BE2C (cell line): Measurements from ENCODE around the gene NUMBL.

ENCODE experiments used
- DNase-seq: peaks from one replicate; pipeline ENCODE4 v3.0.0-alpha.2; 2020
- H3K27me3 ChIP-seq: fragments of 250-450 bp; sonication (Bioruptor Pico); 2 replicates; pipeline ENCODE4 v1.5.1; 2020; ENCODE audit warnings: mild to moderate bottlenecking
- H3K36me3 ChIP-seq: fragments of 250-450 bp; sonication (Bioruptor Pico); 2 replicates; pipeline ENCODE4 v1.5.1; 2020; ENCODE audit warnings: mild to moderate bottlenecking
- H3K4me1 ChIP-seq: fragments of 250-450 bp; sonication (Bioruptor Pico); 2 replicates; pipeline ENCODE4 v1.5.1; 2020
- H3K4me3 ChIP-seq: 2 replicates; pipeline ENCODE4 v1.5.1; 2011; ENCODE audit warnings: low read depth, low read length
- H3K9me3 ChIP-seq: fragments of 250-450 bp; sonication (Bioruptor Pico); 2 replicates; pipeline ENCODE4 v1.5.1; 2020
- CTCF ChIP-seq: IDR thresholded peaks from 2 replicates; pipeline ENCODE4 v1.5.1; 2012; ENCODE audit warnings: mild to moderate bottlenecking, low read depth, low read length

The NUMBL gene

GRCh38 chr19:40638327-40638726 is 52.1 kb downstream of the NUMBL start:
- H3K4me1 ChIP-seq: no peaks in the 10 kb centered on the region
- no peaks in the 10 kb centered on the region for H3K9me3 ChIP-seq
- no peak overlapping the region for H3K4me3 ChIP-seq
- no peak for DNase-seq
- TF ChIP-seq CTCF: no peak
- no peaks in the 10 kb centered on the region for H3K36me3 ChIP-seq
- H3K27me3 ChIP-seq: no peaks in the 10 kb centered on the region

- Histone ChIP-seq H3K36me3 (no peaks in the 10 kb centered on the region), H3K9me3 (no peaks in the 10 kb centered on the region), H3K4me3 (no peak overlapping the region), H3K4me1 (no peaks in the 10 kb centered on the region), H3K27me3 (no peaks in the 10 kb centered on the region)
- TF ChIP-seq CTCF: no peak
- no peak for DNase-seq
Observed at GRCh38 chr19:40633207-40633606, 57.2 kb downstream of the NUMBL start.

GRCh38 chr19:40632311-40633036 is 58.0 kb downstream of the NUMBL start:
- H3K36me3 ChIP-seq: no peaks in the 10 kb centered on the region
- no peak overlapping the region for H3K4me3 ChIP-seq
- no peaks in the 10 kb centered on the region for H3K4me1 ChIP-seq
- no peaks in the 10 kb centered on the region for H3K27me3 ChIP-seq
- no peak for DNase-seq
- H3K9me3 ChIP-seq: no peaks in the 10 kb centered on the region
- no peak for TF ChIP-seq CTCF

GRCh38 chr19:40630571-40631160 is 59.8 kb downstream of the NUMBL start:
- Histone ChIP-seq H3K9me3 (no peaks in the 10 kb centered on the region), H3K4me1 (peaks cover 1% of the 10 kb centered on the region; the same call in 1 of the 2 replicates), H3K4me3 (no peak overlapping the region), H3K36me3 (no peaks in the 10 kb centered on the region), H3K27me3 (no peaks in the 10 kb centered on the region)
- no peak for DNase-seq
- TF ChIP-seq CTCF: no peak

- Histone ChIP-seq H3K36me3 (no peaks in the 10 kb centered on the region), H3K9me3 (no peaks in the 10 kb centered on the region), H3K4me1 (peaks cover 3% of the 10 kb centered on the region; the same call in 1 of the 2 replicates), H3K27me3 (no peaks in the 10 kb centered on the region), H3K4me3 (no peak overlapping the region)
- DNase-seq: no peak
- no peak for TF ChIP-seq CTCF
Observed at GRCh38 chr19:40629346-40629745, 61.1 kb downstream of the NUMBL start.
